ENCODE data around the gene MVB12B.

Gene MVB12B

DNA sequence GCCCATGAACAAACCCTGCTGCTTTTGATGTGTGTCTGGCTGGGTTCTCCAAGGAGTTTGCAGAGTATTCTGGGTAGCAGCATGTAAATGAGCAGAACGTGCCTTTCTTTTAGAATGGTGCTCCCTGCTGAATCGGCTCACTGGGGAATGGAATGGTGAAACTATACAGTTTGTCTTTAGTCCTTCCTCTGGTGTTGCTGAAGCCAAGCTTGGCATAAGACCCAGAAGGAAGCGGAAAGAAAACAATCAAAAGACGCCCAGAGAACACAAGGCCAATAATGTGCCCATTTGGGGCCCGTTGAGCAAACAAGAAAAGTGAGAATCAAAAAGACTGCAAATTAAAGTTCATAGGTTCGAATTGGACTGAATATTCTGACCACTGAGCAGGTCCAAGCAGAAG is 60.1 kb downstream of the MVB12B start:
- H3K4me3 ChIP-seq (replicated peaks; ENCODE audit: low read depth, low read length), result no peak overlapping the region
- DNase-seq (ENCODE audit: extremely low read depth, low read depth), result no peak
- TF ChIP-seq, protein P1, sequence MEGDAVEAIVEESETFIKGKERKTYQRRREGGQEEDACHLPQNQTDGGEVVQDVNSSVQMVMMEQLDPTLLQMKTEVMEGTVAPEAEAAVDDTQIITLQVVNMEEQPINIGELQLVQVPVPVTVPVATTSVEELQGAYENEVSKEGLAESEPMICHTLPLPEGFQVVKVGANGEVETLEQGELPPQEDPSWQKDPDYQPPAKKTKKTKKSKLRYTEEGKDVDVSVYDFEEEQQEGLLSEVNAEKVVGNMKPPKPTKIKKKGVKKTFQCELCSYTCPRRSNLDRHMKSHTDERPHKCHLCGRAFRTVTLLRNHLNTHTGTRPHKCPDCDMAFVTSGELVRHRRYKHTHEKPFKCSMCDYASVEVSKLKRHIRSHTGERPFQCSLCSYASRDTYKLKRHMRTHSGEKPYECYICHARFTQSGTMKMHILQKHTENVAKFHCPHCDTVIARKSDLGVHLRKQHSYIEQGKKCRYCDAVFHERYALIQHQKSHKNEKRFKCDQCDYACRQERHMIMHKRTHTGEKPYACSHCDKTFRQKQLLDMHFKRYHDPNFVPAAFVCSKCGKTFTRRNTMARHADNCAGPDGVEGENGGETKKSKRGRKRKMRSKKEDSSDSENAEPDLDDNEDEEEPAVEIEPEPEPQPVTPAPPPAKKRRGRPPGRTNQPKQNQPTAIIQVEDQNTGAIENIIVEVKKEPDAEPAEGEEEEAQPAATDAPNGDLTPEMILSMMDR (IDR thresholded peaks at IDR 0.05; ENCODE audit: low read depth, low read length, missing control alignments), result no peak

- DNase-seq (ENCODE audit: extremely low read depth, low read depth), result no peak
- no peak overlapping the region for H3K4me3 ChIP-seq (replicated peaks; ENCODE audit: low read depth, low read length)
- TF ChIP-seq, protein P1 (IDR thresholded peaks at IDR 0.05; ENCODE audit: low read depth, low read length, missing control alignments), result no peak
Observed at GRCh38 chr9:126388964-126389708, 62.5 kb downstream of the MVB12B start.

- no peak overlapping the region for H3K4me3 ChIP-seq (replicated peaks; ENCODE audit: low read depth, low read length)
- TF ChIP-seq, protein P1 (IDR thresholded peaks at IDR 0.05; ENCODE audit: low read depth, low read length, missing control alignments), result no peak
- no peak for DNase-seq (ENCODE audit: extremely low read depth, low read depth)
Observed at GRCh38 chr9:126389992-126390391, 63.4 kb downstream of the MVB12B start.

DNA sequence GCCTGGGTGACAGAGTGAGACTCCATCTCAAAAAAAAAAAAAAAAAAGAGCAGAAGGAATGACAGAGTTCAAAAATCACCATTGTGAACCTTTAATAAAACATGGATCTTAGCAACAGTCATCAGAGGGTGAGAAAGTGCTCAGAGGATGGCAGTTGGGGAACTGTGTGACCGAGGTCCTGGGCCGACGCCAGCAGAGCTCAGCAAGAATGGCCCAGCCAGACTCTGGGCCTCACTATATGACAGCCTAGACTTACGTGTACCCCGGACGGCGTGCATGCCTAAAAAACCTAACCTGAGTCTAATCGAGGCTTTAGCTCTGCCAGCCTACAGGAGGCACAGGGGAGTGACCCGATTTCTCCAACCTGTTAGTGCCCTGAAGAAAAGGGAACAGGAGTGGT is 64.3 kb downstream of the MVB12B start:
- TF ChIP-seq, protein P1 (IDR thresholded peaks at IDR 0.05; ENCODE audit: low read depth, low read length, missing control alignments), result no peak
- no peak overlapping the region for H3K4me3 ChIP-seq (replicated peaks; ENCODE audit: low read depth, low read length)
- DNase-seq (ENCODE audit: extremely low read depth, low read depth), result no peak

DNA sequence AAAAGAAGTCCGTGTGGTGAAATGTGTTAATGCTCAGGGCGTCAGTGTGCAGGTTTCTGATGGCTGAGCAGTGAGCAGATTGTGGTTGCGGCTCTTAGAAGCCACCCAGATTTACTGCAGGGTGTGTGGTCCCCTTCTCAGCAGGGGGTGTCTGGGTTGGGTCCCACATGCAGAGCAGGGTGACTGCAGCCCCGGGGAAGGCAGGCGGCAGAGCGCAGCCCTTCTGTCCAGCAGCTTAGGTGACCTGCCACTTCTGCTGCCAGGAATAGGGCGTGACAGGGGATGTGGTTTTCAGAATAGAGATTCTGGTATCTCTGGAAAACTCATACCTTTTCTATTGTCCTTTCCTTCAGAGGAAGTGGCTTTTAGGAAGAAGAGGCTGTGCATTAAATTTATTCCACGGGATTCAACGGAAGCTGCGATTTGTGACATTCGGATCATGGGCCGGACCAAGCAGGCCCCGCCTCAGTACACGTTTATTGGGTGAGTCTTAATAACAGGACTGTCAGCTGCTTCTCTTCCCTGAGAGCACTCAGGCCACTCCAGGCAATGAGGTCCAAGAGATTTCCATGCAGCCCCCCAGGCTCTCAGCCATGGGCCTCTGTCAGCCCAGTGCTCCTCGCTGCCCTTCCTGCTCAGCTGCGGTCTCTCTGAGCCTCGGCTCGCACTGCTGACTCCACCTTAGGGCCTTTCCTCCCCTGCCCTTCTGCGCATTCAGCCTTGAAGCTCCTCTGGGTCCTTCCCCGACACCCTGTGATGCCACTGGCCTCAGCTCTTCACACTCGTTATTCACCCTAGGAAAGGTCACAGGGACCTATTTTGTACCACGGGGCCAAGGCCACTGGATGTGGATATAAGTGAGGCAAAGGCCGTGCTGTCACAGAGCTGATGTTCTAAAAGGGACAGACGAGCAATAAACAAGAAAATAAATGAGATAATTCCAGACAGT is 65.4 kb downstream of the MVB12B start:
- DNase-seq (ENCODE audit: extremely low read depth, low read depth), result no peak
- no peak overlapping the region for H3K4me3 ChIP-seq (replicated peaks; ENCODE audit: low read depth, low read length)
- TF ChIP-seq, protein P1 (IDR thresholded peaks at IDR 0.05; ENCODE audit: low read depth, low read length, missing control alignments), result no peak

GRCh38 chr9:126392662-126393371 is 66.2 kb downstream of the MVB12B start:
- DNase-seq (ENCODE audit: extremely low read depth, low read depth), result no peak
- H3K4me3 ChIP-seq (replicated peaks; ENCODE audit: low read depth, low read length), result no peak overlapping the region
- TF ChIP-seq, protein P1 (IDR thresholded peaks at IDR 0.05; ENCODE audit: low read depth, low read length, missing control alignments), result no peak

All from HFF-Myc (cell line).